PC-9 (cell line): ENCODE measurements around the gene IP6K1.

ENCODE experiments used
- EZH2 ChIP-seq: fragments of 200-600 bp; sonication (generic); IDR thresholded peaks from 2 replicates; pipeline ENCODE4 v1.8.0; 2017; ENCODE audit warnings: antibody characterized with exemption, low read depth
- TF ChIP-seq, protein P1 (sequence below): fragments of 200-600 bp; sonication (generic); conservative IDR thresholded peaks from 2 replicates; pipeline ENCODE4 v1.6.1; 2017; ENCODE audit warnings: mixed run types, antibody characterized with exemption, mild to moderate bottlenecking, moderate library complexity

DNA sequence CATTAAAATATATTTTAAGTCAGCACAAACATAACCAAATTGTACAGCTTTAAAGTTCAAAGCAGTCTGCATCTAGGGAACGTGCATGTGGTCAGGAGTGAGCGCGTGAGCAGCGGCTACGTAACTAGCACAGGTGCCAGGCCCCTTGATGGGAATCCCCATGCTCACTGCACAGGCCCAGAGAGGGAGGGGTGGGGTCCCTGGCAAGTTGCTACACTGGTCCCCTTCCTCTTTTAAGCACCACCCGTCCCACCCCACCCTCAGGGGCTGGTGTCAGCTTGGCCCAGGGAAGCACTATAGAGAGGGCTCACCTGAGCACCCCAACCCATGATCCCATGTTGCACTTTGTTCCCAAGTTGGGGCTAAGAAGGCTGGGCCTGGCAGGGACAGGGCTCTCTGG is 61.8 kb downstream of the IP6K1 start:
- TF ChIP-seq, protein P1, sequence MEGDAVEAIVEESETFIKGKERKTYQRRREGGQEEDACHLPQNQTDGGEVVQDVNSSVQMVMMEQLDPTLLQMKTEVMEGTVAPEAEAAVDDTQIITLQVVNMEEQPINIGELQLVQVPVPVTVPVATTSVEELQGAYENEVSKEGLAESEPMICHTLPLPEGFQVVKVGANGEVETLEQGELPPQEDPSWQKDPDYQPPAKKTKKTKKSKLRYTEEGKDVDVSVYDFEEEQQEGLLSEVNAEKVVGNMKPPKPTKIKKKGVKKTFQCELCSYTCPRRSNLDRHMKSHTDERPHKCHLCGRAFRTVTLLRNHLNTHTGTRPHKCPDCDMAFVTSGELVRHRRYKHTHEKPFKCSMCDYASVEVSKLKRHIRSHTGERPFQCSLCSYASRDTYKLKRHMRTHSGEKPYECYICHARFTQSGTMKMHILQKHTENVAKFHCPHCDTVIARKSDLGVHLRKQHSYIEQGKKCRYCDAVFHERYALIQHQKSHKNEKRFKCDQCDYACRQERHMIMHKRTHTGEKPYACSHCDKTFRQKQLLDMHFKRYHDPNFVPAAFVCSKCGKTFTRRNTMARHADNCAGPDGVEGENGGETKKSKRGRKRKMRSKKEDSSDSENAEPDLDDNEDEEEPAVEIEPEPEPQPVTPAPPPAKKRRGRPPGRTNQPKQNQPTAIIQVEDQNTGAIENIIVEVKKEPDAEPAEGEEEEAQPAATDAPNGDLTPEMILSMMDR, result no peak
- no peak for TF ChIP-seq EZH2
